ENCODE data around the gene AGT.
"Not testable (repeated sequence)": the region's sequence is repeated elsewhere in the genome, so short reads cannot be mapped to it uniquely, and the experiment has no call there.

The AGT gene

DNA sequence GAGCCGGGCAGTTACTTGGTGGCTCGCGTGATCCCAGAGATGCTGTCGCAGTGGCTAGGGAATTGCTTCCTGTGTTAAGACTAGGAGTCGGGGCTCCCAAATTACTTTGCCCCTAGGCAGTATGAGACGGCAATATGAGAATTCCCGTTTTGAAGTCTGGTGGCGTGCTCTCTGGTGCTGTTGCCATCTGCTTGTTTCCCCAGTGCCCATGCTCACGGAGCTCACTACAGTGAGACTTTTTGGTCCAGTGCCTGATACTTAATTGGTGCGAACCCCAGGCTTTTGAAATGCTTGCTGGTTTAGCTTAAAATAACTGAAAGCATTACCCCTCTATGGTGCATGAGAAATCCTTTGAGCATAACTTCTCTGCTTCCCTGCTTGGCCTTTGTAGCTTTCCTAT is 22.3 kb downstream of the AGT start:
- no peak for DNase-seq (ENCODE audit: low read depth in 2 of 2)

DNA sequence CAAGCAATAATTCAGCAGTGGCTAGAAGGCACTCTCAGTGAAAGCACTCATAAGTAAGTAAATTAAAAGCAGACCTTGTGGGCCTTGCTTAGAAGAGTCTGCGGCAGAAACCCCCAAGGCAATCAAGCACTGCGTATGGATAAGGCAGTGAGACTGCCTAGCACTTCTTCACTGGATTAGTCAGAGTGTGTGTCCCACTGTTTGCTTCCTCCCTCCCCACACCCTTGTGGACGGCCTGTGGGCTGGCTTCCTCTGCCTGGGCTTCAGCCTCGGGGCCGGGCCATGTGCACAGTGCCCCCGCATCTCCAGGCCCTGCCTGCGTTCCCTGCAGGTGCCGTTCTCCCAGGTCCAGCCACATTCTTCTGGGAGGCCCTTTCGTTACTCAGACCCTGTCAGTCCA is 23.8 kb downstream of the AGT start:
- no peak for DNase-seq (ENCODE audit: low read depth in 2 of 2)

DNA sequence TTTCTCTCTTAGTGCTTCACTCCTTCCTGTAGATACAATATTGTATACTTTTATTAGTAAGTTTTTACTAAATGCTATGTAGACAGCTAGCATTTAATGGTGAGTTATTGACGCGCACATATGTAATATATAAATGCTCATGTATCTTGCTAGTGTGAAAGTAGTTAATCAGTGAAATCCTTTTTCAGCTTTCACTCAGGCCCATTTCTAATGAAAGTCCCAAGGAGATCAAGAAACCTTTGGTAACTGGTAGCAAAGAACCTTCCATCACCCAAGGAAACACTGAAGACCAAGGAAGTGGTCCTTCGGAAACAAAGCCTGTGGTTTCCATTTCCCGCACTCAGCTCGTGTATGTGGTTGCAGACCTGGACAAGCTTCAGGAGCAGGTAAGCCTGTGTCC is 27.2 kb downstream of the AGT start:
- DNase-seq (ENCODE audit: low read depth in 2 of 2) = no peak

DNA sequence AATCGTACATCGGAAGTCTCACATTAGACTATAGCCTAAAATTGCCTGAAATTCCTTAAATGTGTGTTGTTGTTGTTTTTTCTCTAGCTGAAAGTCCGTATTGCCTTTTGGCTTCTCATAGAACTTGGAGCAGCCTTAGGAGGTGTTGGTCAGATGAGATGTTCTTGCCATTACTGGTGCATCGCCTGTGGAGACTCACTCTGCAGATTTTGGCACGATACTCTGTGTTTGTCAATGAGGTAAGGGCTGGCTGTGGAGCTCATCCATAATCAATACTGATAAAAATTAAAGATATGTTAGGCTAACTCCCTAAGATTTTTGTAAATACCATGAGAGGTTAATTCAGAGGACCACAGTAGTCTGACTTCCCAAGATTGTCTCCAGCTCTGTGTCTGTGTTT is 28.9 kb downstream of the AGT start:
- DNase-seq (ENCODE audit: low read depth in 2 of 2) = no peak

DNA sequence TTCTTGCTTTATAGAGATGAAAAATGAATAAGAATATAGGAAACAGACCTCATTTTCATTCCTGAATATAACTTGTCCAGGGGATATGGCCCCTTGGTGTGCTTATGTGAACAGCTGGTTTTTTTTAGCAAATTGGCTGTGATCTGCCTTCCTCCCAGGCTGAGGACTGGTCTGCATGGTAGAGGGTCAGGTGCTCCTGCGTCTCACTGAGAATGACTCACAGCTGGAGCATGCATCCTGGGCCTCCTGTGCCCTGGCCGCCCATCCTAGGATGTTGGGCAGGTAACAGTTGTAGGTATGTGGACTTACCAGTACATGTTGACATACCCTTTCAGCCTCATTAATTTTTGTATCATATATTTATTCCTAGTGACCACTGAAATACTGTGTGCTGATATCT is 29.8 kb downstream of the AGT start:
- DNase-seq (ENCODE audit: low read depth in 2 of 2) = no peak

DNA sequence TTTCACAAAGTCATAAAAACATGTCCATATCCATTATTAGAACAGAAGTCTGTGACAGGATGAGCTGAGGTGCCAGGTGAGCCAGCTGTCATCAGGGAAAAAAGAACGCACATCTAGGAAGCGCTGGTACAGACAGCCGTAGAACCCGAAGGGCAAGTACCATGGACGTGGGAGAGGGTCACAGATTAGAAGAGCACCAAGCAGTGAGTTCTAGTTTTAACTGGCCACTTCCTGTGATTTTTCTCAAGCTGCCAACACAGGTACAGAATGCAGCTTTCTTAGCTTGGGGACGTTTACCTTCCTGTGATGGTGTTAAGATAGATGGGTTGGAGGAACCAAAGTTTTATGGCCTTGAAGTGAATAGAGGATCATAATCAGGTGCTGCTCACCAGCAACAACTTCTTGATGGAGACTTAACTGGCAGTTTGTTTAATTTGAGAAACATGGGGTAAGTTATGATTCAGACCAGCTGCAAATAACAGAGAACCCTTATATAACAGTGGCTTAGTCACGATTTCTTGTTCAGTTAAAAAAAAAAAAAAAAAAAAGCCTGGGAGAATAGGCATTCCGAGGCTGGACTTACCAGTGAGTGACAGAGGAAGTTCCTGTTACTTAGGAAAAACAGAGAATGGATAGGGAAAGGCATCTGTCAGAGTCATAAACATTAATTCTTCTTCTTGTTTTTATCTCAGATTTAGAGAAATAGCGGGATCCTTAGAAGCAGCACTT is 30.9 kb downstream of the AGT start:
- DNase-seq (ENCODE audit: low read depth in 2 of 2) = no peak

DNA sequence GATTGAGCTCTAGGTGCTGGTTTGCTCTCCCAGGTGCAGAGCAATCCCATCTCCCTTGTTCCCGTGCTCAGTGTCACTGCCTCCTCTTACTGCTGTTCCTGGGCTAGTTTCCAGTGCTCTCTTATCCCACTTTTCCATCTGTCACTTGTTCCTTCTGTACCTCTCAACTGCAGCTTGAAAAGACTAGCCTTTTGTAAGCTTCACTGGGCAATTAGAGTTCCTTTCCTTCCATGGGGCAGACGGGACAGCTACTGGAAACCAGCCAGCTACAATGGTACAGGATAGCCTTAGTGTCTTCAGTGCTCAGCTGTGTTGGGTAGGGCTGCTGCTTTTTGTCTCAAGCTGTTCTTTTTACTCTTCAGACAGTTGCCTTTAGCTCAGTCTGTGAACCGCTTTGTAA is 31.6 kb downstream of the AGT start:
- no peak for DNase-seq (ENCODE audit: low read depth in 2 of 2)

DNA sequence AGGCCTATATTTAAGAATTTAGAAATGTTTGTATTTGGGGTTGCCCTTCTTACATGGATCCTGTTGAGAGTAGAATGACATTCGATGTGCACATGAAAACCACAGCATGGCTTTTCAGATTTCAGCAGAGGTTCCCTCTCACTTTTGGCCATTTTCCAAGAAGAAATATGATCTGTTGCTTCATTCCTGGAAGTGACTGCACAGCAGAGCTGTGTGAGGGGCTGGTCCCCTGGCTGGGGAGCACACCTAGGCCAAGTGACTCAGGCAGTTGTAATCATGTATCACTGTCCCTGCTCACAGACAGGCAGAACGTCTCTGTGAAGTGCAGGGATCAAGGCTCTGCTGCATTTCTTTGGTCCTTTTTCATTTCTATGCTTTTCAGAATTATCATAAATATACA is 32.3 kb downstream of the AGT start:
- DNase-seq (ENCODE audit: low read depth in 2 of 2) = peak in 1 of 2 donors; percentile 4

DNA sequence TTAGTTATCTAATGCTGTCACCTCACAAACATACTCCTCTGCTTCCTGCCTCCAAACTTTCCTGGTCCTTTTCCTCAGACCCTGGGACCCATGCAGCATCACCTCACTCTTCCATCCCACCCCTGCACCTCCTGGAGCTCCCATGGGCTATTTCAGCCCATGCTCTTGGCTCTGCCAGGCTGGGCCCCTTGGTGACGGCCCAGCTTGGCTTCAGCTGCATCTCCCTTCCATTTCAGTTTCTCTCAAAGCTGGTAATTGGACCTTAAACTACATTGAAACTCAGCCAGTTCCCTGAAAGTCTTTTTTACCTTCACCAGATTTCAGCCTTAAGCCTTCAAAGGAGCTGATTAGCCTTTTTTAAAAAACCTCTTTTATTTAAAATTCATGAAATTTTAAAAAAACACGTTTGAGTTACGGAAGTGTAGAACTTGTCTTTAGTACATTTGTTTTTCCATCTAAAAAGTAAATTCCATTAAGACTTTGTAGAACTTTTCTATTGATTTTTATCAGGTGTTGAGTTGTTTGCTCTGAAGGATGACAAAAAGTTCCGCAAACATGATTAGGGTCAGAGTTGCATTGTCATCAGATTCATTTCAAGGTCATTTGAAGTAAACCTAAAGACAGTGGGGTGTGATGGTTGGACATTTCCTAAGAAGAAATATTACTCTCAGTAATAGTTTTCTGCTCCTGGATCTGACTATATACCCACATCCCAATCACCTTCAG is 33.5 kb downstream of the AGT start:
- DNase-seq (ENCODE audit: low read depth in 2 of 2) = no peak

DNA sequence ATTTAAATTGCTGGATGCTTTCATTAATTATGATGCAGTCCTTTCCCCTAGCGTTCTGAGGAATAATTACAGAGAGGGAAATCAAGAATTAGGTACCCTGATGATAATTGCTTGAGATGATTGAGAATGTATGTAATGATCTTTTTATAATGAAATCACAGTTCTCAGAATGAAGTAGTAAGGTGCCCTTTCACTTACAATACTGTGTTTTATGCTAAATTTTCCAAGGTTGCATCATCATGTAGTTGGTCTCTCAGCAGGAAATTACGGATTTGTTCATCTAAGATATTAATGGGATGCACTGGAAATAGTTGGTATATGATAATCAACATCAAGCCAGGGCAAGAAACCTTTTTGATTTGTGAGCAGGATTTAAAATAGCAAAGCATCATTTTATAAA is 34.1 kb downstream of the AGT start:
- DNase-seq (ENCODE audit: low read depth in 2 of 2) = no peak

DNA sequence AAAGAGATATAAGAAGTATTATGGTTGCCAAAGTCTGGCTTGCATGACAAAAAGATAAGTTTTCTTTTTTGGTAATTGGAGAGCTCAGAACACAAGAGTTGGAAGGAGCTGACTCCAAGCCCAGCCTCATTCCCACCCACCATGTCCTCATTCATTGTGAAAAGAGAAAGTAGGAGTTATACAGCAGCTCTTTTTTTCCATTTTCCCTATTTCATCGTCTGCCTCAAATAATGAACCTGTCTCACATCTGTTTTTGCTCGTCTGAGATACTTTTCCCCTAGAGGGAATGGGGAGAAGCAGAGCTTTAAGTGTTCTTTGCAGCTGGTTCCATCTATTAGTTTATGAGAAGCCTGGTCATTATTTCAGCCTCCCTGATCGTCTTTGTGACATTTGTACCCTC is 34.7 kb downstream of the AGT start:
- DNase-seq (ENCODE audit: low read depth in 2 of 2) = no peak

DNA sequence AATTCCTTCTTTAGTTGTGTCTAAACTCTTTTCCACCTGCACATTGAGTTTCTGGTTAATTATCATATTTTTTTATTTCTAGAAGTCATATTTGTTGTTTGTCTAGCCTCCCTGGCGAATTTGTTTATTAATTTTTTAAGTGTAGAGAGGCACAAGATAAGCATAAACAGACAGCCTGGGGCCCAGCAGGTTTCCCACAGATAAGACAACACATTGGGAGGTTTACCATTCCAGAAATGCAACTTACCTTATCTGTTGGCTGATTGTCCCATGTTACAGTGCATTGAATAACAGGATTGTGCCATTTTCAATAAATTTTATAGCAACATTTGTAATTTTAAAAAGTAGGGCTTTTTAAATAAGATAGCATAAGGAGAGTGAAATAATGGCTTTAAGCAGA is 36.7 kb downstream of the AGT start:
- DNase-seq (ENCODE audit: low read depth in 2 of 2) = no peak

DNA sequence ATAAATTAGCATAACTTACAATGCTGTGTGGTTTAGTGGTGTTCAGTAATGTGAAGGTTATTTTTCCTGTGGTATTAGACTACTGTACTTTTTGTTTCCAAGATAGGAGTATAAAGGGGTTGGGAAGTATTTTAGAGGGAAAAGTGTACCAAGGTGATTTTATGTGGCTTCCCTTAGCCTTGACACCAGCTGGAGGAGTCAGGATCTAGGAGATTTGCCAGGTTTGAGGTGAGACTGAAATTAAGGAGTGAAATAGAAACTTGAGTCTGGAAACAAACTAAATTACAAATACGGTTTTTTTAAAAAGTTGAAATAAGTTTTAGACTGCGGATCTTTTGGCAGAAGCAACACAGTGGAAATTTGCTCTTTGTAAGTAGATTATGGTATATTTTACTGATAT is 39.3 kb downstream of the AGT start:
- no peak for DNase-seq (ENCODE audit: low read depth in 2 of 2)

DNA sequence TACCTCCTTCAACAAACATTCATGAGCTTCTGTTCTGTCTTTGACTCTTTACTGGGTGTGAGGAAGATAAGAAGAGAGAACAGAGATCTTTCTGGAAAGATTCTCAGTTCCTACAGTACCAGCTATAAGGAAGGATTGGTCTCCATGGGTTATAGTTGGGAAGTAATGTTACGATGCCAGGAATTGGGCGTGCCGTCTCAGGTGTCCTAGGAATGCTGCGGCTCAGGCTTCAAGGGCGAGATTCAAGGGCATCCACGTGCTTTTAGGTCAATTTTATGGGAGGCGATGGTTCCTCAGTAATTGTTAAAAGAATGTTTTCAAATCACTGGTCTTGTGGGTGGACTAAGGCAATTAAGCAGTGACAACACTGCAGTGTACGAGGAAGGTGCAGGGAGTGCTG is 44.4 kb downstream of the AGT start:
- DNase-seq (ENCODE audit: low read depth in 2 of 2) = no peak

DNA sequence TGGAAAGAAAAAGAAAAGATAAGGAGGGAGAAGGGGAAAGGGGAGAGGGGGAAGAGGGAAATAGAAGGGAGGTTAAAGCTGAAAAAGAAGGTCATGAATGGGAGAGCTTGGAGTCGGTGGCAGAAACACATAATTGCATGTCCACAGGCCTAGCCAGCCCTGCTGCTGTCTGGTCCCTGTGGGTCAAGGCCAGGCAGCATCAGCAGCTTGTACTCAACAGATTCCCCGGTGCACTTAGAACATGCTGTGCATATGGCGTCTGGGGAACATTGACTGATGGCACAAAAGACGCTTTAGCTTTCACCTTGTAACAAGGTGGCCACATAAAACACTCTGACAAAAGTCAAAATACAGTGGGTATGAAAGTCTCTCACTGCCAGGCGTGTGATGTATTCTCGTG is 45.7 kb downstream of the AGT start:
- DNase-seq (ENCODE audit: low read depth in 2 of 2) = no peak

DNA sequence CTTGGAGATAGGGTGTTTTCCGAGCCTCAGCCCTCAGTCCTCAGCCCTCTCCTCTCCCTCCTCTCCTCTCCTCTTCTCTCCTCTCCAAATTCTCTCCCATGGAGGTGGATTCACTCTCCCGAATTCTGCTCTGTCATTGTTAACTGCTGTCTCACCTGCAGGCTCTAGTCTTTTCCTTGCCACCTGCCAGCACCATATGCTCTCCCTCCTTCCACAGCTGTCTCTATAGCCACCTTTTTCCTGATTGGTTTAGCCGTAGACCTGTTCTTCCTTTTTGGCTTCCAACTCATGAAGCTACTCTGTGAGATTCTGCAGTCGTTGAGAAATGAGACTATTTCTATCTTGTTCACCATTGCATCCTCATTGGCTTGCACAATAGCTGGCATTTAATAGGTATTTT is 51.9 kb downstream of the AGT start:
- DNase-seq (ENCODE audit: low read depth in 2 of 2) = no peak

DNA sequence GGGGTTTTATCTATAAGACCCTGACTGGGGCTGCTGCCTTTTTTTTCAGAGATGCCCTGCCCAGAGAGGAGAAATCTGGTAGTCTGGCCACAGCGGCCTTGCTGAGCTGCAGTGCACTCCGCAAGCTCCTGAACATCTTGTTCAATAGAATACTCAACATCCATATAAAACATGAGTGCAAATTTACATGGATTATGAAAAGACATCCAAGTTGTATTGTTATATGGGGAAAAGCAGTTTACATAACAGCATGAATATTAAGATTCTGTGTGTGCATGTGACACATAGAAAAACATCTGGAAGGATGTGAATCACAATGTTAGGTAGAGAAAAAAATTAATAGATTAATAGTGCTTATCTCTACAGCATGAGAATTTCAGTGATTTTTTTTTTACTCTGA is 55.2 kb downstream of the AGT start:
- no peak for DNase-seq (ENCODE audit: low read depth in 2 of 2)

DNA sequence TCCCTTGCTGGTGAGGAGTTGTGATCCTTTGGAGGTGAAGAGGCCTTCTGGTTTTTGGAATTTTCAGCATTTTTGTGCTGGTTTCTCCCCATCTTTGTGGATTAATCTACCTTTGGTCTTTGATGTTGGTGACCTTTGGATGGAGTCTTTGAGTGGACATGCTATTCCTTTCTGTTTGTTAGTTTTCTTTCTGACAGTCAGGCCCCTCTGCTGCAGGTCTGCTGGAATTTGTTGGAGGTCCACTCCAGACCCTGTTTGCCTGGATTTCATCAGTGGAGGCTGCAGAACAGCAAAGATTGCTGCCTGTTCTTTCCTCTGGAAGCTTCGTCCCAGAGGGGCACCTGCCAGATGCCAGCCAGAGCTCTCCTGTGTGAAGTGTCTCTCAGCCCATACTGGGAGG is 55.8 kb downstream of the AGT start:
- DNase-seq (ENCODE audit: low read depth in 2 of 2) = not testable (repeated sequence)

DNA sequence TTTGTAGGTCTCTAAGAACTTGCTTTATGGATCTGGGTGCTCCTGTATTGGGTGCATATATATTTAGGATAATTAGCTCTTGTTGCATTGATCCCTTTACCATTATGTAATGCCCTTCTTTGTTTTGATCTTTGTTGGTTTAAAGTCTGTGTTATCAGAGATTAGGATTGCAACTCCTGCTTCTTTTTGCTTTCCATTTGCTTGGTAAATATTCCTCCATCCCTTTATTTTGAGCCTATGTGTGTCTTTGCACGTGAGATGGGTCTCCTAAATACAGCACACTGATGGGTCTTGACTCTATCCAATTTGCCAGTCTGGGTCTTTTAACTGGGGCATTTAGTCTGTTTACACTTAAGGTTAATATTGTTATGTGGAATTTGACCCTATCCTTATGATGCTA is 57.2 kb downstream of the AGT start:
- not testable (repeated sequence) for DNase-seq (ENCODE audit: low read depth in 2 of 2)
